B cell (primary cell): ENCODE measurements around the gene CELF2. TPM values are rescaled to one million over a fixed set of nuclear protein-coding genes. Genes with fewer than 3 reads are reported as not detected.
A peak's percentile ranks its signal among the peaks of the same experiment; 100 is the strongest.

Experiments
- ATAC-seq: fragments of 200-7000 bp; cut with Tn5 transposase; one replicate; pipeline ENCODE4 v1.10.0; 2021; ENCODE audit warnings: low read depth, mild to moderate bottlenecking, moderate number of reproducible peaks, moderate library complexity
- CTCF ChIA-PET: fragments of 350-600 bp; sonication (Branson Sonifier 250); formaldehyde crosslinking; loops from one replicate; lab custom pipeline; 2021; ENCODE audit warnings: antibody characterized with exemption, inconsistent platforms; lab: Charles Lee
- POLR2A ChIA-PET: fragments of 350-600 bp; sonication (Branson Sonifier 250); formaldehyde crosslinking; loops from one replicate; lab custom pipeline; 2021; ENCODE audit warnings: antibody characterized with exemption; lab: Charles Lee
- DNase-seq: peaks from one replicate; pipeline ENCODE4 v3.0.0; 2013
- H2AFZ ChIP-seq: 2 replicates; pipeline ENCODE4 v1.6.1; 2012; ENCODE audit warnings: mild to moderate bottlenecking, low read depth, low read length; ENCODE audit not compliant: insufficient read depth, poor library complexity, severe bottlenecking
- H3K27ac ChIP-seq, 2 donors: 1 replicate in 1 of 2; 2 replicates in 1 of 2; pipeline ENCODE4 v1.5.1; 2012 to 2013; ENCODE audit warnings: low read length in 2 of 2, mild to moderate bottlenecking in 2 of 2, moderate library complexity in 1 of 2
- H3K27me3 ChIP-seq, 4 experiments: fragments of 200-600 bp in 1 of 4; sonication (generic) in 1 of 4; replicated peaks in 1 of 4; 1 replicate in 2 of 4; 2 replicates in 2 of 4; pipeline versions ENCODE4 v1.6.1 to v1.7.0; 2013 to 2016; ENCODE audit warnings: low read length in 3 of 4, mild to moderate bottlenecking in 2 of 4, mixed read lengths in 1 of 4, moderate library complexity in 1 of 4; ENCODE audit not compliant: insufficient read depth in 4 of 4, control insufficient read depth in 3 of 4; ENCODE audit errors: control extremely low read depth in 1 of 4
- H3K36me3 ChIP-seq, 2 experiments: replicated peaks in 1 of 2; 1 replicate in 1 of 2; 2 replicates in 1 of 2; pipeline versions ENCODE4 v1.6.1 to v1.7.1; 2013; ENCODE audit warnings: low read length in 1 of 2; ENCODE audit not compliant: insufficient read depth in 2 of 2, control insufficient read depth in 1 of 2; ENCODE audit errors: control extremely low read depth in 1 of 2, extremely low read depth in 1 of 2
- H3K4me1 ChIP-seq, 2 donors: fragments of 200-600 bp in 1 of 2; sonication (generic) in 1 of 2; 1 replicate in 1 of 2; 2 replicates in 1 of 2; pipeline versions ENCODE4 v1.5.1 to v1.6.1; 2013 to 2017; ENCODE audit warnings: low read length in 2 of 2; ENCODE audit not compliant: control insufficient read depth in 2 of 2, insufficient read depth in 2 of 2
- H3K4me2 ChIP-seq: replicated peaks from 2 replicates; pipeline ENCODE3; 2012; ENCODE audit warnings: mild to moderate bottlenecking, low read depth, low read length; ENCODE audit not compliant: poor library complexity, severe bottlenecking
- H3K4me3 ChIP-seq, 5 experiments: fragments of 200-600 bp in 1 of 5; sonication (generic) in 1 of 5; 1 replicate in 3 of 5; 2 replicates in 2 of 5; pipeline versions ENCODE4 v1.5.1 to v1.7.0; 2011 to 2016; ENCODE audit warnings: low read length in 4 of 5, mild to moderate bottlenecking in 4 of 5, low read depth in 2 of 5, control low read depth in 1 of 5, moderate library complexity in 1 of 5; ENCODE audit not compliant: insufficient read depth in 1 of 5; ENCODE audit errors: control extremely low read depth in 1 of 5, extremely low read depth in 1 of 5
- H3K79me2 ChIP-seq: fragments of 200-600 bp; sonication (generic); one replicate; pipeline ENCODE4 v1.6.0; 2016; ENCODE audit warnings: low read length; ENCODE audit not compliant: control insufficient read depth, insufficient read depth
- H3K9ac ChIP-seq: fragments of 200-600 bp; sonication (generic); 2 replicates; pipeline ENCODE4 v1.6.1; 2017; ENCODE audit warnings: mild to moderate bottlenecking, low read length, moderate library complexity
- H3K9me3 ChIP-seq, 3 donors: one replicate each; pipeline versions ENCODE4 v1.6.1 to v1.7.1; 2013; ENCODE audit warnings: low read length in 2 of 3; ENCODE audit not compliant: control insufficient read depth in 2 of 3, insufficient read depth in 1 of 3; ENCODE audit errors: control extremely low read depth in 1 of 3
- H4K20me1 ChIP-seq: 2 replicates; pipeline ENCODE4 v1.6.0; 2012; ENCODE audit warnings: mild to moderate bottlenecking, low read length; ENCODE audit not compliant: insufficient read depth, control insufficient read depth, poor library complexity, severe bottlenecking
- H3K27ac Mint-ChIP-seq: one replicate; pipeline ENCODE4 v1.8.0; 2021; ENCODE audit warnings: mixed read lengths
- H3K27me3 Mint-ChIP-seq: one replicate; pipeline ENCODE4 v1.8.0; 2021; ENCODE audit warnings: mixed read lengths
- H3K4me1 Mint-ChIP-seq: one replicate; pipeline ENCODE4 v1.8.0; 2021; ENCODE audit warnings: mixed read lengths
- H3K4me3 Mint-ChIP-seq: one replicate; pipeline ENCODE4 v1.8.0; 2021; ENCODE audit warnings: mixed read lengths
- H3K9me3 Mint-ChIP-seq: one replicate; pipeline ENCODE4 v1.8.0; 2022; ENCODE audit warnings: mixed read lengths; ENCODE audit not compliant: insufficient read depth
- EZH2 ChIP-seq: IDR thresholded peaks from 2 replicates; pipeline ENCODE4 v1.6.1; 2012; ENCODE audit warnings: borderline replicate concordance, low read depth, mild to moderate bottlenecking, moderate library complexity, low read length; ENCODE audit not compliant: insufficient read depth, poor library complexity, severe bottlenecking
- WGBS: methylation state at CpG from one replicate; pipeline ENCODE4 v1.1.5; 2013; ENCODE audit warnings: missing lambda C conversion rate; ENCODE audit not compliant: insufficient coverage; 5-methylcytosine and 5-hydroxymethylcytosine counted together
- intact Hi-C: fragments of 100-400 bp; cut with micrococcal nuclease; formaldehyde crosslinking; loops from one replicate; pipeline ENCODE4 v1.10.0; 2022
- polyA plus RNA-seq: library from polyadenylated mRNA; depleted of rRNA; stranded (reverse); fragments of >200 nt; gene quantifications from 2 replicates; pipeline ENCODE4 v1.2.3, GENCODE V29; 2012
- total RNA-seq, 2 donors: library from RNA; stranded (reverse); fragments of 120-200 nt in 1 of 2; gene quantifications; 1 replicate in 1 of 2; 2 replicates in 1 of 2; pipeline versions ENCODE4 v1.2.3 to v1.2.4, GENCODE V29; 2013 to 2022
- TF ChIP-seq, protein P1 (sequence below): fragments of 200-600 bp; IDR thresholded peaks from one replicate; pipeline ENCODE4 v1.8.0; 2022; ENCODE audit warnings: antibody characterized with exemption, mild to moderate bottlenecking

The CELF2 gene
- total and polyA plus RNA-seq, 2 donors (not counting 1 experiment from before 2014, with no cell fraction given): 59.5 to 112 TPM

DNA sequence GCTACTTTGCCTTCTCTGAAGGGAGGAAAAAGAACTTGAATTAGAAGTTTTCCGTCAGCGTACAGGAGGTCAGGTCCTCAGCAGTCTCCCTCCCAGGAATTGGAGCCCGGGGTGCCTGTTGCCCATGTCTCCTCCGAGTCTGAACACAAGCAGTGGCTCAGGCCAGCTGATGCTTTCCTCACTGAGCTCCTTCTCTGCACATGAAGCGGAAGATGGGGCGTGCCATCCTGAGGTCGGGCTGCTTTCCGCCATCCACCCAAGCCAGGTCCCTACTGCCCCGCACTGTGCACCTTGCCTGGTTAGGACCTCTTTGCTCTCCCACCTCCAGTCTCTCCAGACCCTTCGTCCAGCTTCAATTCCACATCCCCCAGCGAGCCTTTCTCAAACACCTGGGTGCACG lies 237.5 kb downstream of the CELF2 start:
- no peaks in the 10 kb centered on the region for H3K9me3 ChIP-seq
- intact Hi-C loops: no loop called here
- peaks cover 73% of the 10 kb centered on the region for H4K20me1 ChIP-seq
- DNase-seq: no peak
- H3K4me1 Mint-ChIP-seq: peaks cover 73% of the 10 kb centered on the region
- H3K4me2 ChIP-seq: peak overlapping the region; percentile 26
- TF ChIP-seq EZH2: no peak
- TF ChIP-seq, protein P1, sequence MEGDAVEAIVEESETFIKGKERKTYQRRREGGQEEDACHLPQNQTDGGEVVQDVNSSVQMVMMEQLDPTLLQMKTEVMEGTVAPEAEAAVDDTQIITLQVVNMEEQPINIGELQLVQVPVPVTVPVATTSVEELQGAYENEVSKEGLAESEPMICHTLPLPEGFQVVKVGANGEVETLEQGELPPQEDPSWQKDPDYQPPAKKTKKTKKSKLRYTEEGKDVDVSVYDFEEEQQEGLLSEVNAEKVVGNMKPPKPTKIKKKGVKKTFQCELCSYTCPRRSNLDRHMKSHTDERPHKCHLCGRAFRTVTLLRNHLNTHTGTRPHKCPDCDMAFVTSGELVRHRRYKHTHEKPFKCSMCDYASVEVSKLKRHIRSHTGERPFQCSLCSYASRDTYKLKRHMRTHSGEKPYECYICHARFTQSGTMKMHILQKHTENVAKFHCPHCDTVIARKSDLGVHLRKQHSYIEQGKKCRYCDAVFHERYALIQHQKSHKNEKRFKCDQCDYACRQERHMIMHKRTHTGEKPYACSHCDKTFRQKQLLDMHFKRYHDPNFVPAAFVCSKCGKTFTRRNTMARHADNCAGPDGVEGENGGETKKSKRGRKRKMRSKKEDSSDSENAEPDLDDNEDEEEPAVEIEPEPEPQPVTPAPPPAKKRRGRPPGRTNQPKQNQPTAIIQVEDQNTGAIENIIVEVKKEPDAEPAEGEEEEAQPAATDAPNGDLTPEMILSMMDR: no peak
- ChIA-PET CTCF (interaction anchor here (1.6 to 9.4 kb wide), 2 partner anchors 12 to 15 kb away, joined by 5 to 48 read pairs; no protein-coding TSS in a partner anchor), POLR2A (interaction anchor here (2.6 to 3.4 kb wide), 2 partner anchors 10 to 13 kb away, joined by 6 to 9 read pairs; no protein-coding TSS in a partner anchor)
- no peaks in the 10 kb centered on the region for H3K27me3 Mint-ChIP-seq
- no peak overlapping the region for H3K9ac ChIP-seq
- over 99% methylated on average over 9 of the region's 12 CpGs for WGBS
- no peaks in the 10 kb centered on the region for H3K27me3 ChIP-seq
- peak overlapping the region; percentile 83 for H3K27ac Mint-ChIP-seq
- H2AFZ ChIP-seq: no peak overlapping the region
- H3K4me3 Mint-ChIP-seq: peak overlapping the region; percentile 13
- no peak overlapping the region for H3K4me3 ChIP-seq
- peak overlapping the region in 1 of 2 donors; percentile 70 for H3K27ac ChIP-seq
- ATAC-seq: no peak
- no peaks in the 10 kb centered on the region for H3K9me3 Mint-ChIP-seq
- H3K79me2 ChIP-seq: peaks cover 93% of the 10 kb centered on the region
- peaks cover 56 to 71% of the 10 kb centered on the region in 2 donors for H3K4me1 ChIP-seq
- peaks cover 3 to 81% of the 10 kb centered on the region in 2 experiments for H3K36me3 ChIP-seq

DNA sequence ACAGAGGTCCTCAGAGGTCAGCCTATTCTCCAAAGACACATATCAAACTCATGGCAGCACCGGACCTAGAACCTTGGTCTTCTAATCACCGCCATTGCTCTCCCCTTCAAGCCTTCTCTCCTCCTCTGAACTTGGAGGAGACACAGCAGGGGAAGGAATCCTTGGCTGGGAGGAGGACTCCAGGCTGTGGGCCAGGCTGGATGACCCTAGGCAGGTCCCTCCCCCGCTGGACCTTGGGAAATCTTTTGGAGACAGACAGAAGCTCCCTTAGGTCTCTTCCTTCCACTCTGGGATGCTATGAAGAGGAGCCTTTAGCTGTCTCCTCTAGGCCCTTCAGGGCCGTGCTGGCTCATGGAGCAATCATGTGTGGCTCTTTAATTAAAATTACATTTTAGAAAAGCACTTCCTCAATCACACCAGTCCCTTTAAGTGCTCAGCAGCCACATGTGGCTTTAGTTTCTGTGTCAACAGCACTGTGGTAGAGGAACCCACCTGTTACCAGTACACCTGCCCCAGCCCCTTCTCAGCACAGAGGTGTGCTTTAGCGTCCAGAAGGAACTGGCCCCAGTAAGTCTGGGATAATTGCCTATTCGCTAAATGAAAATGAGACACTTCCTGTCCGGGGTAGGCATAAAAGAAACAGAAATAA lies 238.2 kb downstream of the CELF2 start:
- 67% methylated on average over 3 of the region's 7 CpGs for WGBS
- POLR2A ChIA-PET: interaction anchor here (2.6 to 3.4 kb wide), 2 partner anchors 11 to 13 kb away, joined by 6 to 9 read pairs; no protein-coding TSS in a partner anchor
- H3K9me3 Mint-ChIP-seq: no peaks in the 10 kb centered on the region
- TF ChIP-seq EZH2: no peak
- TF ChIP-seq, protein P1: no peak
- H3K4me2 ChIP-seq: peak overlapping the region; percentile 26
- peaks cover 3 to 81% of the 10 kb centered on the region in 2 experiments for H3K36me3 ChIP-seq
- H3K4me1 Mint-ChIP-seq: peaks cover 70% of the 10 kb centered on the region
- H3K4me3 Mint-ChIP-seq: peak overlapping the region; percentile 54
- H3K79me2 ChIP-seq: peaks cover 85% of the 10 kb centered on the region
- intact Hi-C loops: loop anchor here (1.0 kb wide), 1 partner anchor 11 kb away; no protein-coding TSS in a partner anchor
- CTCF ChIA-PET: interaction anchor here (1.1 to 9.4 kb wide), 5 partner anchors 11 to 92 kb away, joined by 3 to 48 read pairs (median 4); no protein-coding TSS in a partner anchor
- no peaks in the 10 kb centered on the region for H3K27me3 Mint-ChIP-seq
- H3K9me3 ChIP-seq: no peaks in the 10 kb centered on the region
- no peaks in the 10 kb centered on the region for H3K27me3 ChIP-seq
- peak overlapping the region; percentile 48 to 70 for H3K27ac ChIP-seq
- peaks cover 51 to 72% of the 10 kb centered on the region in 2 donors for H3K4me1 ChIP-seq
- DNase-seq: peak; percentile 56
- peaks cover 65% of the 10 kb centered on the region for H4K20me1 ChIP-seq
- no peak overlapping the region for H2AFZ ChIP-seq
- no peak overlapping the region for H3K9ac ChIP-seq
- peak overlapping the region; percentile 87 for H3K27ac Mint-ChIP-seq
- peak; percentile 56 for ATAC-seq
- no peak overlapping the region for H3K4me3 ChIP-seq
